ENCODE measurements around the gene ITGA2B.
"Not testable (repeated sequence)": the region's sequence is repeated elsewhere in the genome, so short reads cannot be mapped to it uniquely, and the experiment has no call there.

DNA sequence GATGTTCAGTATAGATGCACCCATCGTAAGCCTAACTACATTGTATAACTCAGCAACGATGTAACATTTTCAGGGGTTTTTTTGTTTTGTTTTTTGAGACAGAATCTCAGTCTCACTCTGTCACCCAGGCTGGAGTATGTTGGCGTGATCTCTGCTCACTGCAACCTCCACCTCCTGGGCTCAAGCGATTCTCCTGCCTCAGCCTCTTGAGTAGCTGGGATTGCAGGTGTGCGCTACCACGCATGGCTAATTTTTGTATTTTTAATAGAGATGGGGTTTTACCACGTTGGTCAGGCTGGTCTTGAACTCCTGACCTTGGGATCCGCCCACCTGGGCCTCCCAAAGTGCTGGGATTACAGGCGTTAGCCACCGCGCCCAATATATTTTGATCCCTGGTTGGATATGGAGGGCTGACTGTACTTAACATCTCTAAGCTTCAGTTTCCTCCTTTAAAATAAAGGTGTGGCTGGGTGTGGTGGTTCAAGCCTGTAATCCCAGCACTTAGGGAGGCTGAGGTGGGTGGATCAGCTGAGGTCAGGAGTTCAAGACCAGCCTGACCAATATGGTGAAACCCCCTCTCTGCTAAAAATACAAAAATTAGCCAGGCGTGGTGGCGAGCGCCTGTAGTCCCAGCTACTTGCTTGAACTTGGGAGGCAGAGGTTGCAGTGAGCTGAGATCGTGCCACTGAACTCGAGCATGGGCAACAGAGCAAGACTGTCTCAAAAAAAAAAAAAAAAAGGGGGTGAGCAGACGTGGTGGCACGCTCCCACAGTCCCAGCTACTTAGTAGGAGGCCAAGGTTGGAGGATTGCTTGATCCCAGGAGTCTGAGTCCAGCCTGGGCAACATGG lies 42.0 kb downstream of the ITGA2B start:
- not testable (repeated sequence) for TF ChIP-seq EZH2phosphoT487 (IDR thresholded peaks at IDR 0.05; ENCODE audit: insufficient read depth, low read depth); EZH2 (IDR thresholded peaks at IDR 0.05; ENCODE audit: insufficient read depth, poor library complexity, severe bottlenecking)

Measured in GM23248 (cell line).